ENCODE measurements around the gene PCGF2. TPM values are rescaled to one million over a fixed set of nuclear protein-coding genes. Genes with fewer than 3 reads are reported as not detected.

The PCGF2 gene
- total RNA-seq, 2 experiments from 2014 or later, result 12.8 to 47.3 TPM

- 0 out of 2 replicates have a peak overlapping the region, but pooled peaks have one; percentile 5 for H3K4me2 ChIP-seq (ENCODE audit: low read length)
- no peaks in the 10 kb centered on the region for H3K79me2 ChIP-seq (ENCODE audit: insufficient read depth, low read depth, low read length)
- peak; percentile 78 for DNase-seq (ENCODE audit: low spot score)
- H4K20me1 ChIP-seq (ENCODE audit: insufficient read depth, low read length), result peaks cover 3% of the 10 kb centered on the region; the same call in 1 of the 2 replicates
- H2AFZ ChIP-seq (ENCODE audit: low read length), result no peak overlapping the region
- peak overlapping the region; percentile 24 for H3K27ac ChIP-seq (ENCODE audit: low read depth, low read length, poor library complexity, severe bottlenecking)
- intact Hi-C loops (cut with micrococcal nuclease; ENCODE audit: unreplicated experiment), result loop anchor here (1.0 kb wide), 1 partner anchor 29 kb away; the partner anchor contains the start of gene MLLT6
- peaks cover 57% of the 10 kb centered on the region for H3K36me3 ChIP-seq (ENCODE audit: insufficient read depth, low read length)
- POLR2A ChIA-PET, result interaction anchor here (0.7 to 1.3 kb wide), 2 partner anchors 11 to 176 kb away, joined by 3 to 5 read pairs; no protein-coding TSS in a partner anchor
- H3K9me3 ChIP-seq (ENCODE audit: low read length), result no peaks in the 10 kb centered on the region
- CTCF ChIA-PET (ENCODE audit: unreplicated experiment), result interaction anchor here (1.0 kb wide), 1 partner anchor 58 kb away, joined by 12 read pairs; no protein-coding TSS in a partner anchor
- BruUV-seq (replicated peaks), result TSS peak; percentile 77
- TF ChIP-seq CTCF (conservative IDR thresholded peaks at IDR 0.05; ENCODE audit: low read length) (peak; percentile 76), EZH2phosphoT487 (IDR thresholded peaks at IDR 0.05; ENCODE audit: borderline replicate concordance, low read depth, low read length) (no peak)
- no peaks in the 10 kb centered on the region for H3K9me2 ChIP-seq (ENCODE audit: insufficient read depth, low read length)
- peaks cover 54% of the 10 kb centered on the region for H3K4me1 ChIP-seq (ENCODE audit: insufficient read depth, low read length, poor library complexity, severe bottlenecking)
- no peak overlapping the region for H3K4me3 ChIP-seq (ENCODE audit: low read depth, low read length, poor library complexity, severe bottlenecking)
These were observed 13.9 kb downstream of the PCGF2 start for GRCh38 chr17:38733982-38734973.

GRCh38 chr17:38733282-38733981, 14.7 kb downstream of the PCGF2 start:
- TF ChIP-seq EZH2phosphoT487 (IDR thresholded peaks at IDR 0.05; ENCODE audit: borderline replicate concordance, low read depth, low read length), result no peak
- no peak for TF ChIP-seq CTCF (conservative IDR thresholded peaks at IDR 0.05; ENCODE audit: low read length)
- H3K4me1 ChIP-seq (ENCODE audit: insufficient read depth, low read length, poor library complexity, severe bottlenecking), result peaks cover 62% of the 10 kb centered on the region

More at GRCh38 chr17:38733282-38733981, 14.7 kb downstream of the PCGF2 start:
- Histone ChIP-seq H3K27ac (ENCODE audit: low read depth, low read length, poor library complexity, severe bottlenecking) (peak overlapping the region; percentile 24), H3K9me3 (ENCODE audit: low read length) (no peaks in the 10 kb centered on the region), H4K20me1 (ENCODE audit: insufficient read depth, low read length) (peaks cover 11% of the 10 kb centered on the region; the same call in 1 of the 2 replicates), H3K9me2 (ENCODE audit: insufficient read depth, low read length) (no peaks in the 10 kb centered on the region), H2AFZ (ENCODE audit: low read length) (no peak overlapping the region), H3K4me3 (ENCODE audit: low read depth, low read length, poor library complexity, severe bottlenecking) (no peak overlapping the region), H3K79me2 (ENCODE audit: insufficient read depth, low read depth, low read length) (no peaks in the 10 kb centered on the region), H3K4me2 (ENCODE audit: low read length) (0 out of 2 replicates have a peak overlapping the region, but pooled peaks have one; percentile 5), H3K36me3 (ENCODE audit: insufficient read depth, low read length) (peaks cover 49% of the 10 kb centered on the region)
- no peak for DNase-seq (ENCODE audit: low spot score)
- ChIA-PET CTCF (ENCODE audit: unreplicated experiment) (no interaction called here), POLR2A (no interaction called here)
- intact Hi-C loops (cut with micrococcal nuclease; ENCODE audit: unreplicated experiment), result no loop called here
- BruUV-seq (replicated peaks), result no TSS peak
